ENCODE data around the gene DAPK1. TPM values are rescaled to one million over a fixed set of nuclear protein-coding genes. Genes with fewer than 3 reads are reported as not detected.

Gene DAPK1
- total and polyA plus RNA-seq, 7 donors: 0.66 to 8.4 (median 2.2) TPM

- H3K27me3 ChIP-seq (ENCODE audit: insufficient read depth in 3 of 3, low read length in 2 of 3): no peaks in the 10 kb centered on the region
- H3K9me3 ChIP-seq: no peaks in the 10 kb centered on the region
- no peaks in the 10 kb centered on the region for H3K4me1 ChIP-seq
- no peak for TF ChIP-seq CTCF (IDR thresholded peaks at IDR 0.05)
- H3K4me3 ChIP-seq: no peak overlapping the region
- no peak for ATAC-seq
- 82 to 88% (median 86%) methylated on average over 14 of the region's 14 CpGs for WGBS, 3 donors
- DNase-seq: no peak
- intact Hi-C loops (cut with DNase I): loop anchor here (2.0 to 10.0 kb wide), 4 partner anchors 19 to 1326 kb away; no protein-coding TSS in a partner anchor
- H3K27ac ChIP-seq: no peak overlapping the region
- H3K36me3 ChIP-seq (ENCODE audit: insufficient read depth in 1 of 2, low read depth in 1 of 2): no peaks in the 10 kb centered on the region
Measured at GRCh38 chr9:87675906-87676515, 178.3 kb downstream of the DAPK1 start.

DNA sequence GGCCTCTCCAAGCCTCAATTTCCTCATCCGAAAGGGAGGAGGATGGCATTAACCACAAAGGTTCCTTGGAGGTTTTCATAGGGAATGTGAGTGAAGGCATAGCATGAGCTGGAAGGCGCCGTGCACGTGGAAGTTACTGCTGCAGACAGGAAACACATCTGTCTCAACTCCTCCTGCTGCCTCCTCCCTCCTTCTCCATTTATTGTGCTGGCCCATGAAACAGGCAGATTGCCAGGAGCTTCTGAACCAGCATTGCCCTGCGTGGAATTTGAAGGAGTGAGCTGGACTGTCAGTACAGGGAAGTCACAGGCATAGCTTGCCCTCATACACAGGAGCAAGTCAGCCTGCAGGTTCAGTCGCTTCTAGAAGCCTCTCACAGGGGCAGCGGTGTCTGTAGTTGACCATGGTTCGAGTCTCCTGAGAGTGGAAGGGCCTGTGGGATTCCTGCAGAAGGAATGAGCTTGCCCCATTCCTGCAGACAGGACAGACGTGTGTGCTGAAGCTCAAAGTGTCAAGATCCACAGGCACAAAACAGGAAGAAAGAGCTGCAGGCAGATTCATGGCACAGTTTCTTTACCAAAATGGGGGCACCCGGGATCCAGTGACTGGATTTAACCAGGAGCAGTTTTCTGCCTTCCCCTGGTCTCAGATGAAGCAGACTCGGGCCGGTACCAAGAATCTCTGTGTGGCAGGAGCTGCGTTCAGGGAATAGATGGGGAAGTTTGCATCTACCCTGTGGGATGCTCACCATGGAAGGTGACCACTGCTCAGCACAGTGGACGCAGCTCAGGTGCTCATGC lies 179.5 kb downstream of the DAPK1 start:
- Histone ChIP-seq H3K4me1 (no peaks in the 10 kb centered on the region), H3K9me3 (no peaks in the 10 kb centered on the region), H3K27ac (no peak overlapping the region), H3K27me3 (ENCODE audit: insufficient read depth in 3 of 3, low read length in 2 of 3) (no peaks in the 10 kb centered on the region), H3K36me3 (ENCODE audit: insufficient read depth in 1 of 2, low read depth in 1 of 2) (no peaks in the 10 kb centered on the region), H3K4me3 (no peak overlapping the region)
- TF ChIP-seq CTCF (IDR thresholded peaks at IDR 0.05): no peak
- intact Hi-C loops (cut with DNase I): loop anchor here (2.0 to 10.0 kb wide), 4 partner anchors 18 to 1325 kb away; no protein-coding TSS in a partner anchor
- ATAC-seq (no peak), DNase-seq (no peak)
- 71 to 77% (median 75%) methylated on average over 14 of the region's 14 CpGs for WGBS, 3 donors

DNA sequence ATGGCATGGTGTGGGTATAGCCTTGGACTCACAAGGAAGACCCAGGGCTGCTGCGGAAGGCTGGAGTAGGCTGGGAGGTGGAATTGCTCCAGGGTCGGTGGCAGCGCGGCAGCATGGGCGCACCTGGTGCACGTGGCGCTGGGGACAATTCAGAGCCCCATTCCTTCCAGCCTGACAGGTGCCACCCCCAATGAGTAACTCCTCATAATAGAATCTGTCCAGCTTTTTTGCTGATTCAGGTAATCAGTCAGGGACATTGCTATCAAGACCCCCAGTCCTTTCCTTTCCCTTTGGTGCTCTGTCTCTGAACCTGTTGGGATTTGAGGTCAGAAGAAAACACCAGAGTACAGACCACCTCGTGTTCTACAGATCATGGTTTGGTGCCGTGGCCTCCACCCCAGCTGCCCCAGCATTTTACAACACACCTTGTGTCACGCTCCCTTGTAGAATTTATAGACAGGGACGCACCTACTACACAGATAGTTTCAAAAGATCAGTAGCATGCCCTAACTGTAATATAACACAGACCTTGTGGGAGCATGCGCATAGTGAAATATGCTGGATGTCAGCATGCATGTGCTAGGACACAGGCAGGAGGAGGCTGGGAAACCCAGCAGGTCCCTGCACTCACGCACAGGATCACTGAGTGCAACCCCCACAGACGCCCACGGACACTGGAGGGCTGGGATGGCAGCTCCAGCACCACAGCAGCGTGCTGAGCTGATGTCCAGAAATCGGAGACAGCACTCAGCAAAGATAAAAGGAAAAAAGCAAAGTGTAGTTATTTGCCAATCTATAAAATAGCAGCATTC lies 180.3 kb downstream of the DAPK1 start:
- no peaks in the 10 kb centered on the region for H3K9me3 ChIP-seq
- no peak overlapping the region for H3K27ac ChIP-seq
- ATAC-seq (no peak), DNase-seq (no peak)
- no peak overlapping the region for H3K4me3 ChIP-seq
- no peaks in the 10 kb centered on the region for H3K27me3 ChIP-seq (ENCODE audit: insufficient read depth in 3 of 3, low read length in 2 of 3)
- TF ChIP-seq CTCF (IDR thresholded peaks at IDR 0.05): no peak
- no peaks in the 10 kb centered on the region for H3K4me1 ChIP-seq
- intact Hi-C loops (cut with DNase I): loop anchor here (2.0 to 10.0 kb wide), 5 partner anchors 17 to 1324 kb away; no protein-coding TSS in a partner anchor
- 90 to 92% (median 92%) methylated on average over 17 of the region's 17 CpGs for WGBS, 3 donors
- no peaks in the 10 kb centered on the region for H3K36me3 ChIP-seq (ENCODE audit: insufficient read depth in 1 of 2, low read depth in 1 of 2)

DNA sequence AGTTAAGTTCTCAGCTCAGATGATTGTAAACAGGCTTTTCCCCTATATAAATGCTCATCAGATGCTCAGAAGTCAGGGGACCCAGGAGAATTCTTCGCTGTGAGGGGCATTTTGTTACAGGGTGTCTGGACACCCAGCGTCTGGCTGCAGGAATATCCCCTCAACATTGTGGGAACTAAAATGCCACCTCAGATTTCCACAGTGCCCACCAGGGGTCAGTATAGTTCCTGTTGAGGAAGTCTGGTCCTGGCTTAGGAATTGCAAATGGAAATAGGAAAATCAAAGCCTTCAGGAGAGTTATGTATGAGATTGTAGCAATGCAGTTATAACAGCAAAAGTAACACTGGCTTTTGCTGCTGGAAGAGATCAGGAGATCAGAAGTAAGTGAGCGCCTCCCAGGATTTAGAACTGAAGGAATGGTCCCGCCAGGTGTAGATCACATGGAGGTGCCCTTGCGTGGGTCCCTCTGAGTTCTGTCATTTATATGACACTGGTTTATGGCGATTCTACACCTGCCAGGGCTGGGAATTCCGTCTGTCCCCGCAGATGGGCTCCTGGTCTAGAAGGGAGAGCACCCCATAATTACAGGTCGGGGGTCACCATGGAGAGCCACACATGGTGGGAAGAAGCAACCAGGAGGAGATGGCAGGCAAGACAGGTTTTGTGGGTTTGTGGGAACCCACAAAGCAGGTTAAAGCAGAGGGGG lies 181.1 kb downstream of the DAPK1 start:
- WGBS, 3 donors: 73 to 75% (median 74%) methylated on average over 9 of the region's 9 CpGs
- H3K36me3 ChIP-seq (ENCODE audit: insufficient read depth in 1 of 2, low read depth in 1 of 2): no peaks in the 10 kb centered on the region
- DNase-seq (peak in 1 of 2 donors; percentile 47), ATAC-seq (peak in 3 of 4 donors; percentile 52 to 68 (median 60))
- H3K9me3 ChIP-seq: no peaks in the 10 kb centered on the region
- peak; percentile 83 for TF ChIP-seq CTCF (IDR thresholded peaks at IDR 0.05)
- H3K27me3 ChIP-seq (ENCODE audit: insufficient read depth in 3 of 3, low read length in 2 of 3): no peaks in the 10 kb centered on the region
- H3K27ac ChIP-seq: no peak overlapping the region
- no peaks in the 10 kb centered on the region for H3K4me1 ChIP-seq
- intact Hi-C loops (cut with DNase I): loop anchor here (2.0 to 10.0 kb wide), 4 partner anchors 356 to 1323 kb away; no protein-coding TSS in a partner anchor
- H3K4me3 ChIP-seq: no peak overlapping the region
